ENCODE results near the gene AKAP8L. TPM values are rescaled to one million over a fixed set of nuclear protein-coding genes. Genes with fewer than 3 reads are reported as not detected.

Gene AKAP8L
- polyA plus RNA-seq, 1 of the 3 experiments (the other 2 are of a cell fraction): 44.7 TPM

DNA sequence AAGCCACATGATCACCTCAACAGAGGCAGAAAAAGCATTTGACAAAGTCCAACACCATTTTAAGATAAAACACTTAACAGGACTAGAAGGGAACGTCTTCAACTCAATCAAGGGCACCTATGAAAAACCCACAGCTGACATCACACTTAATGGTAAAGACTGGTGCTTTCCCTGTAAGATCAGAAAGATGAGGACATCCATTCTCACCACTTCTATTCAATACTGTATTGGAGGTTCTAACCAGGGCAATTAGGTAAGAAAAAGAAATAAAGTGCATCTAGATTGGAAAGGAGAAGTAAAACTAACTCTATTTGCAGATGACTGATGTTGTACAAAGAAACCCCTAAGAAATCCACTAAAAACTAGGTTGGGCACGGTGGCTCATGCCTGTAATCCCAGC is 28.0 kb downstream of the AKAP8L start (continued):
- no peak for TF ChIP-seq REST (IDR thresholded peaks at IDR 0.05; ENCODE audit: low read depth, low read length)
- no peak for TF ChIP-seq YY1 (IDR thresholded peaks at IDR 0.05; ENCODE audit: low read depth)
- TF ChIP-seq JUND (IDR thresholded peaks at IDR 0.05): no peak
- no peak for TF ChIP-seq RXRA (IDR thresholded peaks at IDR 0.05; ENCODE audit: borderline replicate concordance, low read depth)
- no peak for TF ChIP-seq MEF2A (IDR thresholded peaks at IDR 0.05; ENCODE audit: borderline replicate concordance, low read depth)
- no peak for TF ChIP-seq USF2 (IDR thresholded peaks at IDR 0.05; ENCODE audit: borderline replicate concordance, low read depth, low read length)
- TF ChIP-seq FOXJ3 (CRISPR knock-in tag; IDR thresholded peaks at IDR 0.05): no peak
- TF ChIP-seq RCOR1 (IDR thresholded peaks at IDR 0.05; ENCODE audit: low read length): no peak
- no peak for TF ChIP-seq EP300 (IDR thresholded peaks at IDR 0.05; ENCODE audit: borderline replicate concordance in 1 of 2, low read depth in 1 of 2, low read length in 1 of 2)
- no peak for TF ChIP-seq NFIC (IDR thresholded peaks at IDR 0.05; ENCODE audit: borderline replicate concordance)

DNA sequence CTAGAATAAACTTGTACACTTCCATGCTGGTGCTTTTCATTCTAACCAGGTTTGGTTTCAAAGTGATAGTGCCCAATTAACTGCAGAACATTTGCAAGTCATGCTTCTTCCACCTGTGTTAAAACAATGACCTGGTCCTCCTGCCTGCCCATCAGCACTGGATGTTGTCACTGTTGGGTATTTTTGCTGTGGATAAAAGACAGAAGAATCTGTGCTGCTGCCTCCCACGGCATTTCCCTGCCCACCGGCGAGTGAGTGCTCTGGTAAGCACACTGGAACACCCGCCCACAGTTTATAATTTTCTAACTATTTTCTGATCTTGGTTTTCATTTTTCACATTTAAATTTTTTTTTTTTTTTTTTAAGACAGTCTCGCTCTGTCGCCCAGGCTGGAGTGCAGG is 36.9 kb downstream of the AKAP8L start:
- WGBS (ENCODE audit: low lambda C conversion rate): 91% methylated on average over 6 of the region's 6 CpGs
- ChIA-PET POLR2A (no interaction called here), CTCF (no interaction called here)
- no peak for DNase-seq
- no peaks in the 10 kb centered on the region for H3K9me3 ChIP-seq
- H3F3A ChIP-seq (replicated peaks; ENCODE audit: insufficient read depth): peaks cover 24% of the 10 kb centered on the region
- H2AFZ ChIP-seq (ENCODE audit: low read depth): no peak overlapping the region
- peaks cover 8 to 22% of the 10 kb centered on the region in 2 experiments for H3K36me3 ChIP-seq (replicated peaks in 1 of 2; ENCODE audit: control insufficient read depth in 1 of 2, insufficient read depth in 2 of 2, low read length in 1 of 2)
- peaks cover 6 to 19% of the 10 kb centered on the region in 2 experiments; a peak in 3 of 4 replicates for H3K4me1 ChIP-seq (ENCODE audit: control insufficient read depth in 1 of 2, insufficient read depth in 2 of 2, low read depth in 1 of 2, low read length in 1 of 2)
- no peaks in the 10 kb centered on the region for H3K9me2 ChIP-seq
- H4K20me1 ChIP-seq (ENCODE audit: insufficient read depth): peaks cover 18% of the 10 kb centered on the region
- H3K4me3 ChIP-seq (ENCODE audit: low read depth in 2 of 2, low read length in 1 of 2): no peak overlapping the region
- no peak overlapping the region for H3K9ac ChIP-seq
- H3K4me2 ChIP-seq: no peak overlapping the region
- peaks cover 39% of the 10 kb centered on the region for H3K79me2 ChIP-seq (ENCODE audit: insufficient read depth)
- H3K27ac ChIP-seq (ENCODE audit: low read depth in 2 of 2, low read length in 1 of 2): peak overlapping the region; percentile 24 to 26; a peak in 1 of 4 replicates
- TF ChIP-seq TCF12 (IDR thresholded peaks at IDR 0.05) (no peak), SIN3A (IDR thresholded peaks at IDR 0.05; ENCODE audit: borderline replicate concordance, low read depth, low read length) (no peak), SMC3 (IDR thresholded peaks at IDR 0.05; ENCODE audit: low read depth, low read length) (no peak), MXI1 (IDR thresholded peaks at IDR 0.05; ENCODE audit: low read depth, low read length) (no peak), RCOR1 (IDR thresholded peaks at IDR 0.05; ENCODE audit: low read length) (no peak), GABPA (IDR thresholded peaks at IDR 0.05; ENCODE audit: low read depth) (no peak), JUND (IDR thresholded peaks at IDR 0.05) (no peak), REST (IDR thresholded peaks at IDR 0.05; ENCODE audit: low read depth, low read length) (no peak), RAD21 (IDR thresholded peaks at IDR 0.05; ENCODE audit: low read length) (no peak), TEAD4 (IDR thresholded peaks at IDR 0.05; ENCODE audit: borderline replicate concordance, insufficient read depth) (no peak), YY1 (IDR thresholded peaks at IDR 0.05; ENCODE audit: low read depth) (no peak), RFX5 (IDR thresholded peaks at IDR 0.05; ENCODE audit: low read length) (no peak), GATA2 (CRISPR knock-in tag; IDR thresholded peaks at IDR 0.05) (no peak), NRF1 (IDR thresholded peaks at IDR 0.05; ENCODE audit: low read depth, low read length) (no peak)
- TF ChIP-seq, protein P1, sequence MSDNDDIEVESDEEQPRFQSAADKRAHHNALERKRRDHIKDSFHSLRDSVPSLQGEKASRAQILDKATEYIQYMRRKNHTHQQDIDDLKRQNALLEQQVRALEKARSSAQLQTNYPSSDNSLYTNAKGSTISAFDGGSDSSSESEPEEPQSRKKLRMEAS (IDR thresholded peaks at IDR 0.05; ENCODE audit: low read depth): no peak
- TF ChIP-seq, protein P2, sequence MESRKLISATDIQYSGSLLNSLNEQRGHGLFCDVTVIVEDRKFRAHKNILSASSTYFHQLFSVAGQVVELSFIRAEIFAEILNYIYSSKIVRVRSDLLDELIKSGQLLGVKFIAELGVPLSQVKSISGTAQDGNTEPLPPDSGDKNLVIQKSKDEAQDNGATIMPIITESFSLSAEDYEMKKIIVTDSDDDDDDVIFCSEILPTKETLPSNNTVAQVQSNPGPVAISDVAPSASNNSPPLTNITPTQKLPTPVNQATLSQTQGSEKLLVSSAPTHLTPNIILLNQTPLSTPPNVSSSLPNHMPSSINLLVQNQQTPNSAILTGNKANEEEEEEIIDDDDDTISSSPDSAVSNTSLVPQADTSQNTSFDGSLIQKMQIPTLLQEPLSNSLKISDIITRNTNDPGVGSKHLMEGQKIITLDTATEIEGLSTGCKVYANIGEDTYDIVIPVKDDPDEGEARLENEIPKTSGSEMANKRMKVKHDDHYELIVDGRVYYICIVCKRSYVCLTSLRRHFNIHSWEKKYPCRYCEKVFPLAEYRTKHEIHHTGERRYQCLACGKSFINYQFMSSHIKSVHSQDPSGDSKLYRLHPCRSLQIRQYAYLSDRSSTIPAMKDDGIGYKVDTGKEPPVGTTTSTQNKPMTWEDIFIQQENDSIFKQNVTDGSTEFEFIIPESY (IDR thresholded peaks at IDR 0.05; ENCODE audit: borderline replicate concordance, low read depth): no peak
- no peaks in the 10 kb centered on the region for H3K27me3 ChIP-seq (ENCODE audit: insufficient read depth)

Measured in SK-N-SH (cell line).